Measurements from ENCODE around the gene TCERG1.

The TCERG1 gene

DNA sequence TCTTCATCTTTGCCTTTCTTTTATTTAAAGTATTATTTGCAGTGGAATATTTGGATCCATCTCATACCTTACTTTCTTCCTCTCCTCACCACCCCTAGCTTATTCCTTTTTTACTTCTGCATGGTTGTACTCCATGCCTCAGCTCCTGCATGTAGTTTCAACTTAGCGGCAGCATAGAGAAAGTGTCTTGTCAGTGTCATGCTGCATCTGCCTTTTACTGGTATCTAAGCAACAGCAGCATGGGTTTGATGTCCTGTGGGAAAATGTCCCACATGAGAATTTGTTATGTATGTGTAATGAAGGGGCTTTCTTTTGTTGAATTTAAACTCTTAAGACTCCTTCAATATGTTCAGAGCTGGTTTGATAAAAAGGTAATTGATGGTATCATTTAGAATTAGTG lies 20.6 kb downstream of the TCERG1 start:
- TF ChIP-seq RAD21 (IDR thresholded peaks at IDR 0.05; ENCODE audit: low read depth) = no peak
- no peak for TF ChIP-seq YY1 (IDR thresholded peaks at IDR 0.05; ENCODE audit: low read depth)
- TF ChIP-seq, protein P1, sequence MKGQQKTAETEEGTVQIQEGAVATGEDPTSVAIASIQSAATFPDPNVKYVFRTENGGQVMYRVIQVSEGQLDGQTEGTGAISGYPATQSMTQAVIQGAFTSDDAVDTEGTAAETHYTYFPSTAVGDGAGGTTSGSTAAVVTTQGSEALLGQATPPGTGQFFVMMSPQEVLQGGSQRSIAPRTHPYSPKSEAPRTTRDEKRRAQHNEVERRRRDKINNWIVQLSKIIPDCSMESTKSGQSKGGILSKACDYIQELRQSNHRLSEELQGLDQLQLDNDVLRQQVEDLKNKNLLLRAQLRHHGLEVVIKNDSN (IDR thresholded peaks at IDR 0.05) = no peak
- no peak for TF ChIP-seq ZBTB7A (IDR thresholded peaks at IDR 0.05; ENCODE audit: low read depth)
- TF ChIP-seq, protein P2, sequence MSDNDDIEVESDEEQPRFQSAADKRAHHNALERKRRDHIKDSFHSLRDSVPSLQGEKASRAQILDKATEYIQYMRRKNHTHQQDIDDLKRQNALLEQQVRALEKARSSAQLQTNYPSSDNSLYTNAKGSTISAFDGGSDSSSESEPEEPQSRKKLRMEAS (IDR thresholded peaks at IDR 0.05) = no peak
- no peak for TF ChIP-seq TAF1 (IDR thresholded peaks at IDR 0.05; ENCODE audit: low read depth)
- no peak for TF ChIP-seq TEAD4 (IDR thresholded peaks at IDR 0.05)

DNA sequence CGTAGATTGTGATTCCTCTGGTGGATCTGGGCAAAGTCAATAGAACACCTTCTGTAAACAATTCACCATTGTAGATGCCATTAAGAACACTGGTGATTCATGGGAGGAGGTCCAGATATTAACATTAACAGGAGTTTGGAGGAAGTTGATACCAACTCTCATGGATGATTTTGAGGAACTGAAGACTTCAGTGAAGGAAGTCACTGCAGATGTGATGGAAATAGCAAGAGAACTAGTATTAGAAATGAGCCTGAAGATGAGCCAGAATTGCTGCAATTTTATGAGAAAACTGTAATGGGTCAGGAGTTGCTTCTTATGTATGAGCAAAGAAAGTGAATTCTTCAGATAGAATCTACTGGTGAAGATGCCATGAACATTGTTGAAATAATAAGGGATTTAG lies 26.9 kb downstream of the TCERG1 start:
- TF ChIP-seq YY1 (IDR thresholded peaks at IDR 0.05; ENCODE audit: low read depth) = no peak
- no peak for TF ChIP-seq EGR1 (IDR thresholded peaks at IDR 0.05)
- TF ChIP-seq ZBTB7A (IDR thresholded peaks at IDR 0.05; ENCODE audit: low read depth) = no peak
- TF ChIP-seq TAF1 (IDR thresholded peaks at IDR 0.05; ENCODE audit: low read depth) = no peak
- no peak for TF ChIP-seq CREB1 (IDR thresholded peaks at IDR 0.05; ENCODE audit: low read depth)
- TF ChIP-seq RAD21 (IDR thresholded peaks at IDR 0.05; ENCODE audit: low read depth) = no peak
- TF ChIP-seq, protein P2 (IDR thresholded peaks at IDR 0.05) = no peak
- TF ChIP-seq TCF12 (IDR thresholded peaks at IDR 0.05; ENCODE audit: low read depth) = no peak
- TF ChIP-seq, protein P1 (IDR thresholded peaks at IDR 0.05) = no peak
- TF ChIP-seq CEBPB (IDR thresholded peaks at IDR 0.05) = no peak
- no peak for TF ChIP-seq FOXM1 (IDR thresholded peaks at IDR 0.05; ENCODE audit: borderline replicate concordance, low read depth)
- TF ChIP-seq, protein P3, sequence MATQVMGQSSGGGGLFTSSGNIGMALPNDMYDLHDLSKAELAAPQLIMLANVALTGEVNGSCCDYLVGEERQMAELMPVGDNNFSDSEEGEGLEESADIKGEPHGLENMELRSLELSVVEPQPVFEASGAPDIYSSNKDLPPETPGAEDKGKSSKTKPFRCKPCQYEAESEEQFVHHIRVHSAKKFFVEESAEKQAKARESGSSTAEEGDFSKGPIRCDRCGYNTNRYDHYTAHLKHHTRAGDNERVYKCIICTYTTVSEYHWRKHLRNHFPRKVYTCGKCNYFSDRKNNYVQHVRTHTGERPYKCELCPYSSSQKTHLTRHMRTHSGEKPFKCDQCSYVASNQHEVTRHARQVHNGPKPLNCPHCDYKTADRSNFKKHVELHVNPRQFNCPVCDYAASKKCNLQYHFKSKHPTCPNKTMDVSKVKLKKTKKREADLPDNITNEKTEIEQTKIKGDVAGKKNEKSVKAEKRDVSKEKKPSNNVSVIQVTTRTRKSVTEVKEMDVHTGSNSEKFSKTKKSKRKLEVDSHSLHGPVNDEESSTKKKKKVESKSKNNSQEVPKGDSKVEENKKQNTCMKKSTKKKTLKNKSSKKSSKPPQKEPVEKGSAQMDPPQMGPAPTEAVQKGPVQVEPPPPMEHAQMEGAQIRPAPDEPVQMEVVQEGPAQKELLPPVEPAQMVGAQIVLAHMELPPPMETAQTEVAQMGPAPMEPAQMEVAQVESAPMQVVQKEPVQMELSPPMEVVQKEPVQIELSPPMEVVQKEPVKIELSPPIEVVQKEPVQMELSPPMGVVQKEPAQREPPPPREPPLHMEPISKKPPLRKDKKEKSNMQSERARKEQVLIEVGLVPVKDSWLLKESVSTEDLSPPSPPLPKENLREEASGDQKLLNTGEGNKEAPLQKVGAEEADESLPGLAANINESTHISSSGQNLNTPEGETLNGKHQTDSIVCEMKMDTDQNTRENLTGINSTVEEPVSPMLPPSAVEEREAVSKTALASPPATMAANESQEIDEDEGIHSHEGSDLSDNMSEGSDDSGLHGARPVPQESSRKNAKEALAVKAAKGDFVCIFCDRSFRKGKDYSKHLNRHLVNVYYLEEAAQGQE (IDR thresholded peaks at IDR 0.05; ENCODE audit: low read depth) = no peak
- TF ChIP-seq EP300 (IDR thresholded peaks at IDR 0.05; ENCODE audit: borderline replicate concordance) = no peak
- TF ChIP-seq NFIC (IDR thresholded peaks at IDR 0.05) = no peak
- TF ChIP-seq TEAD4 (IDR thresholded peaks at IDR 0.05) = no peak

DNA sequence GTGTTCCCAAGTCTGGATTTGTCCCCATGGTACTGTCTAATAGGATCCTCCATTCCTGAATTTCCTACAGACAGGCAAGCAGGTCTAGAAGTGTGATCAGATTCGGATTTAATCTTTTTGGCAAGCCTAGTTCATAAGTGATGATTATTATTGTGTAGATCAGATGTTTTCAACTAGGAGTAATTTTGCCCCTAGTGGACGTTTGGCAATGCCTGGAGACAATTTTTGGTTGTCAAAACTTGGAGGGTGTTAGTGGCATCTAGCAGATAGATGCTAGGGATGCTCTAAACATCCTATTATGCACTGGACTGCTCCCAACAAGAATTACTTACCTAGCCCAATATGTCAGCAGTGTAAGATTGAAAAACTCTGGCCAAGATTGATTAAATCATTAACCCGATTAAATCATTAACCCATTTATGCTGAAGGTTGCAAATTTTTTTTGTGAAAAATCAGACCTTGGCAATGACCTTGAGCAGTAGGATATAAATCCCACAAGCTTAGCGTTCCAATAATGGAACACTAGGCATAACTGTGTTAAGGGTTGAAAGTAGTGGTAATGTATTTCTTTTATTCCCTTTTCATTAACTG lies 28.2 kb downstream of the TCERG1 start:
- TF ChIP-seq, protein P2 (IDR thresholded peaks at IDR 0.05) = no peak
- TF ChIP-seq CREB1 (IDR thresholded peaks at IDR 0.05; ENCODE audit: low read depth) (no peak), EP300 (IDR thresholded peaks at IDR 0.05; ENCODE audit: borderline replicate concordance) (no peak), TAF1 (IDR thresholded peaks at IDR 0.05; ENCODE audit: low read depth) (no peak), YY1 (IDR thresholded peaks at IDR 0.05; ENCODE audit: low read depth) (no peak), FOXM1 (IDR thresholded peaks at IDR 0.05; ENCODE audit: borderline replicate concordance, low read depth) (no peak), NFIC (IDR thresholded peaks at IDR 0.05) (no peak)
- TF ChIP-seq, protein P3 (IDR thresholded peaks at IDR 0.05; ENCODE audit: low read depth) = no peak

DNA sequence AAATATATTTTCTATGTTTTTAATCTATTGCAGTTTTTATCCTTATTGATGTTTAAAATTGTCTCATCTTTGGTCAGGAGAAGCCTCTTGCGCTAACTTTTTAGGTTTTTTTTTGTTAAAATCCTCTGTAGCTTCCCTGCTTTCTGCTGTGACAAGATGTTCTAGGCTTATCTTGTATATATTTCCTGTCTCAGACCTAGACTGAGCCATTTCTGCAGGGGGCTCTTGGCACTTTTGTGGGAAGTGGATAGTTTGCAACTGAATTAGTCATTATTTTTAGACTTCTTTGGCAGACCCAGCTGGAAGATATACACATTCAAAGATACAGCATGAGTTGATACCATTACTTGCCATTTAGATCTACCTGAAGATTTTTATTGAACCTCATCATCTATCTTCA lies 28.8 kb downstream of the TCERG1 start:
- TF ChIP-seq RAD21 (IDR thresholded peaks at IDR 0.05; ENCODE audit: low read depth) (no peak), ZBTB7A (IDR thresholded peaks at IDR 0.05; ENCODE audit: low read depth) (no peak), EGR1 (IDR thresholded peaks at IDR 0.05) (no peak), FOXM1 (IDR thresholded peaks at IDR 0.05; ENCODE audit: borderline replicate concordance, low read depth) (no peak), EP300 (IDR thresholded peaks at IDR 0.05; ENCODE audit: borderline replicate concordance) (no peak), TCF12 (IDR thresholded peaks at IDR 0.05; ENCODE audit: low read depth) (no peak), CEBPB (IDR thresholded peaks at IDR 0.05) (no peak), NFIC (IDR thresholded peaks at IDR 0.05) (no peak), TAF1 (IDR thresholded peaks at IDR 0.05; ENCODE audit: low read depth) (no peak), YY1 (IDR thresholded peaks at IDR 0.05; ENCODE audit: low read depth) (no peak), CREB1 (IDR thresholded peaks at IDR 0.05; ENCODE audit: low read depth) (no peak), TEAD4 (IDR thresholded peaks at IDR 0.05) (no peak)
- TF ChIP-seq, protein P2 (IDR thresholded peaks at IDR 0.05) = no peak
- TF ChIP-seq, protein P3 (IDR thresholded peaks at IDR 0.05; ENCODE audit: low read depth) = no peak
- TF ChIP-seq, protein P1 (IDR thresholded peaks at IDR 0.05) = no peak

Data from Ishikawa (cell line).